ENCODE measurements around the gene DOK6.

GRCh38 chr18:69408522-69408921, 7.8 kb downstream of the DOK6 start:
- TF ChIP-seq REST (IDR thresholded peaks at IDR 0.05; ENCODE audit: insufficient read depth in 1 of 2, low read depth in 2 of 2, low read length in 2 of 2), result no peak
- TF ChIP-seq SIN3A (IDR thresholded peaks at IDR 0.05; ENCODE audit: borderline replicate concordance, insufficient read depth, low read length), result no peak
- no peak for TF ChIP-seq TAF1 (IDR thresholded peaks at IDR 0.05; ENCODE audit: borderline replicate concordance, insufficient read depth, low read length)
- TF ChIP-seq POLR2AphosphoS5 (IDR thresholded peaks at IDR 0.05; ENCODE audit: low read depth, low read length), result no peak
- no peak for TF ChIP-seq FOXP2 (optimal IDR thresholded peaks at IDR 0.05; ENCODE audit: borderline replicate concordance, extremely low read depth, extremely low read length, insufficient read depth)

Data from PFSK-1 (cell line).